ENCODE measurements around the gene KCNJ3.

Gene KCNJ3

GRCh38 chr2:154709215-154709614, 10.7 kb downstream of the KCNJ3 start:
- TF ChIP-seq POLR2AphosphoS5 (IDR thresholded peaks at IDR 0.05; ENCODE audit: low read depth, low read length) (no peak), SIN3A (IDR thresholded peaks at IDR 0.05; ENCODE audit: borderline replicate concordance, insufficient read depth, low read length) (no peak), FOXP2 (optimal IDR thresholded peaks at IDR 0.05; ENCODE audit: borderline replicate concordance, extremely low read depth, extremely low read length, insufficient read depth) (no peak), TAF1 (IDR thresholded peaks at IDR 0.05; ENCODE audit: borderline replicate concordance, insufficient read depth, low read length) (no peak)
- TF ChIP-seq, protein P1, sequence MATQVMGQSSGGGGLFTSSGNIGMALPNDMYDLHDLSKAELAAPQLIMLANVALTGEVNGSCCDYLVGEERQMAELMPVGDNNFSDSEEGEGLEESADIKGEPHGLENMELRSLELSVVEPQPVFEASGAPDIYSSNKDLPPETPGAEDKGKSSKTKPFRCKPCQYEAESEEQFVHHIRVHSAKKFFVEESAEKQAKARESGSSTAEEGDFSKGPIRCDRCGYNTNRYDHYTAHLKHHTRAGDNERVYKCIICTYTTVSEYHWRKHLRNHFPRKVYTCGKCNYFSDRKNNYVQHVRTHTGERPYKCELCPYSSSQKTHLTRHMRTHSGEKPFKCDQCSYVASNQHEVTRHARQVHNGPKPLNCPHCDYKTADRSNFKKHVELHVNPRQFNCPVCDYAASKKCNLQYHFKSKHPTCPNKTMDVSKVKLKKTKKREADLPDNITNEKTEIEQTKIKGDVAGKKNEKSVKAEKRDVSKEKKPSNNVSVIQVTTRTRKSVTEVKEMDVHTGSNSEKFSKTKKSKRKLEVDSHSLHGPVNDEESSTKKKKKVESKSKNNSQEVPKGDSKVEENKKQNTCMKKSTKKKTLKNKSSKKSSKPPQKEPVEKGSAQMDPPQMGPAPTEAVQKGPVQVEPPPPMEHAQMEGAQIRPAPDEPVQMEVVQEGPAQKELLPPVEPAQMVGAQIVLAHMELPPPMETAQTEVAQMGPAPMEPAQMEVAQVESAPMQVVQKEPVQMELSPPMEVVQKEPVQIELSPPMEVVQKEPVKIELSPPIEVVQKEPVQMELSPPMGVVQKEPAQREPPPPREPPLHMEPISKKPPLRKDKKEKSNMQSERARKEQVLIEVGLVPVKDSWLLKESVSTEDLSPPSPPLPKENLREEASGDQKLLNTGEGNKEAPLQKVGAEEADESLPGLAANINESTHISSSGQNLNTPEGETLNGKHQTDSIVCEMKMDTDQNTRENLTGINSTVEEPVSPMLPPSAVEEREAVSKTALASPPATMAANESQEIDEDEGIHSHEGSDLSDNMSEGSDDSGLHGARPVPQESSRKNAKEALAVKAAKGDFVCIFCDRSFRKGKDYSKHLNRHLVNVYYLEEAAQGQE (IDR thresholded peaks at IDR 0.05; ENCODE audit: insufficient read depth in 1 of 2, low read depth in 2 of 2, low read length in 2 of 2) = no peak

DNA sequence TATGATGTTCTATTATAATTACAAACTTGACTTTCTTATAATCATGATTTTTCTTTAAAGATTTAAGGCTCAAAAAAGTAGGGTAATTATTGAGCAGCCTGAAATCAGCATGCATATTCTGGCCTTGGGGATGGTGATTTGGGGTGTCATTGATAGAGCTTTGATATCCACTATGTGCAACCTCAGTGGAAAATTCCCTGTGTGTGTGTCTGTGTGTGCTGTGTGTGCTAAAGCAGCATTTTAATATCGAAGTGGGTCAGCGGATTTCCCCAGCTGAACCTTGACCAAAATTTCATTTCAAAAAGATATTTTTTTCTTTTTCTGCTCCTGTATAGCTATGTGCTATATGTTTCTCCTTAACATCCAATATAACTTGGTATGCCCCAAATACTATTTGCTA, 11.6 kb downstream of the KCNJ3 start:
- no peak for TF ChIP-seq FOXP2 (optimal IDR thresholded peaks at IDR 0.05; ENCODE audit: borderline replicate concordance, extremely low read depth, extremely low read length, insufficient read depth)
- TF ChIP-seq, protein P1 (IDR thresholded peaks at IDR 0.05; ENCODE audit: insufficient read depth in 1 of 2, low read depth in 2 of 2, low read length in 2 of 2) = no peak
- TF ChIP-seq POLR2AphosphoS5 (IDR thresholded peaks at IDR 0.05; ENCODE audit: low read depth, low read length) = no peak
- TF ChIP-seq SIN3A (IDR thresholded peaks at IDR 0.05; ENCODE audit: borderline replicate concordance, insufficient read depth, low read length) = no peak
- TF ChIP-seq TAF1 (IDR thresholded peaks at IDR 0.05; ENCODE audit: borderline replicate concordance, insufficient read depth, low read length) = no peak

DNA sequence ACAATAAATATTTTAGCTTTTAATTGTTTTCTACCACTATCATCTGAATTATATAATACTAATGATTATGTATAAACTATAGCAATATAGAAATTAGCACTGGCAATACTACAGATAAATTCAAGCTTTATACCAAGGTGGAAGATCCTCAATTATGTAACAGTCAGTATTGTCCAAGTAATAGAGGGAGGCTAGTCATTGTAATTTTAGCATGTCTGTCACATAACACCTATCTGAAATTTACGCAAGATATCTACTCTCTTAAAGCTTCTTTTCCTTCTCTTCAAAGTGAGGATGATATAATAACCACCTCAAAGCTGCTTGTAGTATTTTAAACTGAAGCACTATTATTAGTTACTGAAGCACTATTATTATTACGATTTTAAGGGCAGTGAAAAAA, 12.2 kb downstream of the KCNJ3 start:
- TF ChIP-seq, protein P1 (IDR thresholded peaks at IDR 0.05; ENCODE audit: insufficient read depth in 1 of 2, low read depth in 2 of 2, low read length in 2 of 2) = no peak
- TF ChIP-seq TAF1 (IDR thresholded peaks at IDR 0.05; ENCODE audit: borderline replicate concordance, insufficient read depth, low read length) (no peak), FOXP2 (optimal IDR thresholded peaks at IDR 0.05; ENCODE audit: borderline replicate concordance, extremely low read depth, extremely low read length, insufficient read depth) (no peak), SIN3A (IDR thresholded peaks at IDR 0.05; ENCODE audit: borderline replicate concordance, insufficient read depth, low read length) (no peak), POLR2AphosphoS5 (IDR thresholded peaks at IDR 0.05; ENCODE audit: low read depth, low read length) (no peak)

GRCh38 chr2:154713675-154714074, 15.2 kb downstream of the KCNJ3 start:
- no peak for TF ChIP-seq FOXP2 (optimal IDR thresholded peaks at IDR 0.05; ENCODE audit: borderline replicate concordance, extremely low read depth, extremely low read length, insufficient read depth)
- TF ChIP-seq, protein P1 (IDR thresholded peaks at IDR 0.05; ENCODE audit: insufficient read depth in 1 of 2, low read depth in 2 of 2, low read length in 2 of 2) = no peak
- TF ChIP-seq SIN3A (IDR thresholded peaks at IDR 0.05; ENCODE audit: borderline replicate concordance, insufficient read depth, low read length) = no peak

GRCh38 chr2:154720651-154721050, 22.2 kb downstream of the KCNJ3 start:
- no peak for TF ChIP-seq SIN3A (IDR thresholded peaks at IDR 0.05; ENCODE audit: borderline replicate concordance, insufficient read depth, low read length)
- no peak for TF ChIP-seq POLR2AphosphoS5 (IDR thresholded peaks at IDR 0.05; ENCODE audit: low read depth, low read length)
- TF ChIP-seq, protein P1 (IDR thresholded peaks at IDR 0.05; ENCODE audit: insufficient read depth in 1 of 2, low read depth in 2 of 2, low read length in 2 of 2) = no peak
- no peak for TF ChIP-seq TAF1 (IDR thresholded peaks at IDR 0.05; ENCODE audit: borderline replicate concordance, insufficient read depth, low read length)
- TF ChIP-seq FOXP2 (optimal IDR thresholded peaks at IDR 0.05; ENCODE audit: borderline replicate concordance, extremely low read depth, extremely low read length, insufficient read depth) = no peak
